Pulmonary artery endothelial cell (primary cell): ENCODE data around the gene CTDP1. TPM values are rescaled to one million over a fixed set of nuclear protein-coding genes. Genes with fewer than 3 reads are reported as not detected.
"Not testable (repeated sequence)": the region's sequence is repeated elsewhere in the genome, so short reads cannot be mapped to it uniquely, and the experiment has no call there.

Experiments
- DNase-seq: peaks from one replicate; pipeline ENCODE4 v3.0.0-alpha.2; 2011; ENCODE audit warnings: low read depth, low spot score
- total RNA-seq: library from RNA; depleted of rRNA; stranded (reverse); fragments of >200 nt; gene quantifications from 2 replicates; pipeline ENCODE4 v1.2.3, GENCODE V29; 2014

CTDP1 gene
- total RNA-seq, 1 donor from 2014 or later, result 36.1 TPM

GRCh38 chr18:79723036-79723435 is 43.4 kb downstream of the CTDP1 start:
- no peak for DNase-seq

- DNase-seq, result no peak
These were observed 44.0 kb downstream of the CTDP1 start for GRCh38 chr18:79723628-79724027.

GRCh38 chr18:79724299-79725080 is 44.9 kb downstream of the CTDP1 start:
- no peak for DNase-seq

GRCh38 chr18:79725486-79725885 is 45.9 kb downstream of the CTDP1 start:
- no peak for DNase-seq

- no peak for DNase-seq
These were observed 47.1 kb downstream of the CTDP1 start for GRCh38 chr18:79726721-79727120.

- no peak for DNase-seq
These were observed 47.6 kb downstream of the CTDP1 start for GRCh38 chr18:79727211-79727610.

GRCh38 chr18:79728931-79729586 is 49.5 kb downstream of the CTDP1 start:
- DNase-seq, result no peak

- DNase-seq, result no peak
These were observed 50.0 kb downstream of the CTDP1 start for GRCh38 chr18:79729611-79730010.

GRCh38 chr18:79730804-79731203 is 51.2 kb downstream of the CTDP1 start:
- DNase-seq, result no peak

GRCh38 chr18:79731881-79732720 is 52.5 kb downstream of the CTDP1 start:
- DNase-seq, result not testable (repeated sequence)

- no peak for DNase-seq
These were observed 53.1 kb downstream of the CTDP1 start for GRCh38 chr18:79732721-79733025.

- DNase-seq, result no peak
These were observed 53.6 kb downstream of the CTDP1 start for GRCh38 chr18:79733135-79733701.

GRCh38 chr18:79733986-79734770 is 54.6 kb downstream of the CTDP1 start:
- no peak for DNase-seq

- DNase-seq, result no peak
These were observed 55.7 kb downstream of the CTDP1 start for GRCh38 chr18:79735071-79735980.

- DNase-seq, result no peak
These were observed 56.6 kb downstream of the CTDP1 start for GRCh38 chr18:79736230-79736629.

- no peak for DNase-seq
These were observed 57.2 kb downstream of the CTDP1 start for GRCh38 chr18:79736846-79737245.

- no peak for DNase-seq
These were observed 57.8 kb downstream of the CTDP1 start for GRCh38 chr18:79737426-79737825.

GRCh38 chr18:79738041-79738461 is 58.4 kb downstream of the CTDP1 start:
- no peak for DNase-seq

GRCh38 chr18:79738581-79739439 is 59.2 kb downstream of the CTDP1 start:
- no peak for DNase-seq
